ENCODE data around the gene TTLL3.
"Not testable (repeated sequence)": the region's sequence is repeated elsewhere in the genome, so short reads cannot be mapped to it uniquely, and the experiment has no call there.

TTLL3 gene

GRCh38 chr3:9870978-9871377 lies 60.9 kb downstream of the TTLL3 start:
- no peak for DNase-seq

DNA sequence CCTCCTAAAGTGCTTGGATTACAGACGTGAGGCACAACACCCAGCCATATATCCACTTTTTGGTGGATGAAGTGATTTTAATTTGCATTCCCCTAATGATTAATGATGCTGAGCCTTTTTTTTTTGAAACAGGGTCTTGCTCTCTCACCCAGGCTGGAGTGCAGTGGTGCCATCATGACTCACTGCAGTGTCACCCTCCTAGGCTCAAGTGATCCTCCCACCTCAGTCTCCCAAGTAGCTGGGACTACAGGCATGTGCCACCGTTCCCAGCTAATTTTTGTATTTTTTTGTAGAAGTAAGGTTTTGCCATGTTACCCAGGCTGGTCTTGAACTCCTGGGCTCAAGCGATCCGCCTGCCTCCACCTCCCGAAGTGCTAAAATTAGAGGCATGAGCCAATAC lies 62.0 kb downstream of the TTLL3 start:
- not testable (repeated sequence) for DNase-seq

DNA sequence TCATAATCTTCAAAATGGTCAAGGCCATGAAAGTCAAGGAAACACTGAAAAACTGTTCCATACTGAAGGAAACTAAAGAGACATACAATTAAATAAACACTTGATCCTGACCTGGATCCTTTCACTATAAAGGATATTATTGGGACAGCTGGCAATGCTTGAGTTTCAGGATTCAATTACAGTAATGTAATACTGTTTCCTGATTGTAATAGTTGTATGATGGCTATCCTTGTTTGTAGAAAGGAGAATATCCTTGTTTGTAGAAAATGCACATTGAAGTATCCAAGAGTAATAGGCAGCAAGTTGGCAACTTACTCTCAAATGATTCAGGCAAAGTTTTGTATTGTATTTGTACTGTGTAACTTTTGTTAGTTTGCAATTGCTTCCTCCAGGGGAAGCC lies 65.4 kb downstream of the TTLL3 start:
- no peak for DNase-seq

DNA sequence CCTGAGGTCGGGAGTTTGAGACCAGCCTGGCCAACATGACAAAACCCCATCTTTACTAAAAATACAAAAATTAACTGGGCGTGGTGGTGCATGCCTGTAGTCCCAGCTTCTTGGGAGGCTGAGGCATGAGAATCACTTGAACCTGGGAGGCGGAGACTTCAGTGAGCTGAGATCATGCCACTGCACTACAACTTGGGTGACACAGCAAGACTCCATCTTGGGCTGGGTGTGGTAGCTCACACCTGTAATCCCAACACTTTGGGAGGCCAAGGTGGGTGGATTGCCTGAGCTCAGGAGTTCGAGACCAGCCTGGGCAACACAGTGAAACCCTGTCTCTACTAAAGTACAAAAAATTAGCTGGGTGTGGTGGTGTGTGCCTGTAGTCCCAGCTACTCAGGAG lies 66.2 kb downstream of the TTLL3 start:
- DNase-seq = not testable (repeated sequence)

DNA sequence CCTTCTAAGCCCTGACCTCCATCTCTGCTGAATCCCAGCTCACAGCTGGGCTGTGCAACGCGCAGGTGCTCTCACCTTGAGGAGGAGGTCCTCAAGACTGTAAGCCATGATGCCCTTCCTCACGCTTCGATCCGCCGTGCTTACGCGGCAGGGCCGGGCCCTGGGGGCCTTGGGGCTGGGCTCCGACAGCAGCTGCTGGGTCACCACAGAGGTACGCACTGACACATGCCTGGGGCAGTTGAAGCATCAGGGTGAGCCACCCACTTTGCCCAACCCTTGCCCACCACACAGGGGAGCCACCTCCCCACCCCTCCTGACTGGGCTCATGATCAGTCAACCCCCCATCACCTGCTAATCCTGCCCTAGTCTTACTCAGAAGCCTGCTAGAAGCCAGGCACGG lies 66.9 kb downstream of the TTLL3 start:
- DNase-seq = no peak

- DNase-seq = no peak
Observed at GRCh38 chr3:9878700-9879099, 68.6 kb downstream of the TTLL3 start.

DNA sequence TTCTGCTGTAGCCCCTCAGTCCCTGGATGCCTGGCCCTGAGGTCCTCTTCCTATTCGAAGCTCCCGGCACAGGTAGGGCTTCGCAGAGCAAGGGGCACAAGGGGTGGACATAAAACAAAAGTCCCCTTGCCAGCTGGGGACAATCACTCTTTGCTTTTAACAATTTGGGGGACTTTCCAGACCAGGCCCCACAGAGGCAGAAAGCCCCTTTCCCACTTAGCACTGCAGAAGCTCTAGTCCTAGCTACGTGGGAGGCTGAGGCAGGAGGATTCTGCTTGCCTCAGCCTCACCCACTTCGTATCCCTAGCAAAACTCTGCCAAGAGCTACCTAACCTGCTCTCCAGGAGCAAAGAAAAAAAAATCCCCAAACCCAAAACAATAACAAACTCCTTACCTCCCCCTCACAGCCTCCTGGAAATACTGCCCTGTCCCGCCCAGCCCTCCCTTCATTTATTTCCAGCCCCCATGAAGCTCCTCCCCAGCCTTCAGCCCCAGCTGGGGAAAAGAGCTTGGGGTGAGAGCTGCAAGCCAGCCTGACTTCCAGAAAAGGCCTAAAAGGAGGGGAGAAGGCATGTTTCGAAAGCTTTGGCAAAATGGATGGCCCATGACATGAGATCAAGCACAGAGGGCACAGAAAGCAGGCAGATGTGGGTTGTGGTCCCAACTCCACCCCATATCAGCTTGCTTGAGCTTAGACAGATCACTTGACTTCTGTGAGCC lies 69.9 kb downstream of the TTLL3 start, which contains the start of gene CIDEC:
TSS of gene CIDEC (minus strand) at position 424 of the 720 bp plus-strand sequence. CDS start 1,767 bp downstream, outside the sequence.
- no peak for DNase-seq

GRCh38 chr3:9881441-9881840 lies 71.4 kb downstream of the TTLL3 start:
- no peak for DNase-seq

GRCh38 chr3:9883706-9884554 lies 73.9 kb downstream of the TTLL3 start:
- DNase-seq = no peak

GRCh38 chr3:9884555-9885165 lies 74.6 kb downstream of the TTLL3 start:
- no peak for DNase-seq

Data from activated CD4-positive, alpha-beta T cell treated with anti-CD3 and anti-CD28 coated beads for 1 hour (primary cell).